ENCODE data around the gene MYBPC2. TPM values are rescaled to one million over a fixed set of nuclear protein-coding genes. Genes with fewer than 3 reads are reported as not detected.
A peak's percentile ranks its signal among the peaks of the same experiment; 100 is the strongest.

The MYBPC2 gene
- total RNA-seq, 6 experiments from 2014 or later: 0.12 to 0.56 (median 0.30) TPM; not detected in 3

GRCh38 chr19:50501186-50501567 lies 68.5 kb downstream of the MYBPC2 start:
- 88% methylated on average over 5 of the region's 12 CpGs for WGBS (ENCODE audit: insufficient coverage, low coverage, low lambda C conversion rate, missing lambda C conversion rate)
- Histone ChIP-seq H3K4me1 (no peaks in the 10 kb centered on the region), H3K27me3 (no peaks in the 10 kb centered on the region), H3K4me3 (no peak overlapping the region), H3K27ac (no peak overlapping the region), H3K9me3 (no peaks in the 10 kb centered on the region), H3K36me3 (no peaks in the 10 kb centered on the region)
- ATAC-seq (peak in 3 of 4 donors; percentile 16 to 25 (median 22)), DNase-seq (no peak)
- TF ChIP-seq CTCF (IDR thresholded peaks at IDR 0.05): no peak
- TF ChIP-seq POLR2A (IDR thresholded peaks at IDR 0.05): no peak
- intact Hi-C loops (cut with DNase I): no loop called here

- no peaks in the 10 kb centered on the region for H3K4me1 ChIP-seq
- ATAC-seq (peak in 1 of 4 donors; percentile 18), DNase-seq (peak in 1 of 3 donors; percentile 52)
- no peaks in the 10 kb centered on the region for H3K9me3 ChIP-seq
- intact Hi-C loops (cut with DNase I): no loop called here
- H3K4me3 ChIP-seq: no peak overlapping the region
- H3K36me3 ChIP-seq: no peaks in the 10 kb centered on the region
- no peak overlapping the region for H3K27ac ChIP-seq
- H3K27me3 ChIP-seq: no peaks in the 10 kb centered on the region
- WGBS (ENCODE audit: insufficient coverage, low coverage, low lambda C conversion rate, missing lambda C conversion rate): 76% methylated on average over 8 of the region's 25 CpGs
- no peak for TF ChIP-seq POLR2A (IDR thresholded peaks at IDR 0.05)
- no peak for TF ChIP-seq CTCF (IDR thresholded peaks at IDR 0.05)
Observed at GRCh38 chr19:50501568-50502475, 69.1 kb downstream of the MYBPC2 start.

GRCh38 chr19:50505856-50506611 lies 73.3 kb downstream of the MYBPC2 start:
- Histone ChIP-seq H3K9me3 (no peaks in the 10 kb centered on the region), H3K27me3 (no peaks in the 10 kb centered on the region), H3K27ac (no peak overlapping the region), H3K4me1 (peaks cover 0 to 4% (median 0%) of the 10 kb centered on the region in 4 donors), H3K36me3 (no peaks in the 10 kb centered on the region), H3K4me3 (no peak overlapping the region)
- intact Hi-C loops (cut with DNase I): no loop called here
- TF ChIP-seq POLR2A (IDR thresholded peaks at IDR 0.05) (no peak), CTCF (IDR thresholded peaks at IDR 0.05) (no peak)
- DNase-seq (peak in 1 of 3 donors; percentile 49), ATAC-seq (no peak)
- 80% methylated on average over 5 of the region's 30 CpGs for WGBS (ENCODE audit: insufficient coverage, low coverage, low lambda C conversion rate, missing lambda C conversion rate)

GRCh38 chr19:50506700-50507099 lies 74.0 kb downstream of the MYBPC2 start:
- Histone ChIP-seq H3K27me3 (no peaks in the 10 kb centered on the region), H3K9me3 (no peaks in the 10 kb centered on the region), H3K27ac (no peak overlapping the region), H3K4me3 (no peak overlapping the region), H3K4me1 (peaks cover 0 to 4% (median 0%) of the 10 kb centered on the region in 4 donors), H3K36me3 (no peaks in the 10 kb centered on the region)
- 98% methylated on average over 6 of the region's 10 CpGs for WGBS (ENCODE audit: insufficient coverage, low coverage, low lambda C conversion rate, missing lambda C conversion rate)
- ATAC-seq (no peak), DNase-seq (peak in 1 of 3 donors; percentile 32)
- intact Hi-C loops (cut with DNase I): no loop called here
- TF ChIP-seq CTCF (IDR thresholded peaks at IDR 0.05): no peak
- TF ChIP-seq POLR2A (IDR thresholded peaks at IDR 0.05): no peak

Measured in right lobe of liver (tissue), 6 donors.